Ascending aorta (tissue), 2 donors: ENCODE measurements around the gene HAL. TPM values are rescaled to one million over a fixed set of nuclear protein-coding genes. Genes with fewer than 3 reads are reported as not detected.
A peak's percentile ranks its signal among the peaks of the same experiment; 100 is the strongest.

Experiments
- DNase-seq, 2 donors: peaks; one replicate each; pipeline ENCODE4 v3.0.0-alpha.2; 2019; ENCODE audit warnings: low spot score in 2 of 2
- H3K27ac ChIP-seq, 2 donors: fragments of 200-600 bp; sonication (generic); one replicate each; pipeline ENCODE4 v1.5.1; 2016 to 2017; ENCODE audit warnings: mild to moderate bottlenecking in 1 of 2
- H3K27me3 ChIP-seq: fragments of 200-600 bp; sonication (generic); one replicate; pipeline ENCODE4 v1.5.1; 2017
- H3K36me3 ChIP-seq, 2 donors: fragments of 200-600 bp; sonication (generic); one replicate each; pipeline ENCODE4 v1.5.1; 2016
- H3K4me1 ChIP-seq, 2 donors: fragments of 200-600 bp; sonication (generic); one replicate each; pipeline ENCODE4 v1.5.1; 2016 to 2017; ENCODE audit warnings: mild to moderate bottlenecking in 1 of 2
- H3K4me3 ChIP-seq, 2 donors: fragments of 200-600 bp; sonication (generic); one replicate each; pipeline ENCODE4 v1.5.1; 2016 to 2017; ENCODE audit warnings: mild to moderate bottlenecking in 1 of 2
- H3K9me3 ChIP-seq, 2 donors: fragments of 200-600 bp; sonication (generic); one replicate each; pipeline ENCODE4 v1.5.1; 2016
- intact Hi-C: fragments of 100-400 bp; cut with DNase I; formaldehyde crosslinking; loops from one replicate; pipeline ENCODE4 v1.15.1; 2023
- total RNA-seq: library from RNA; depleted of rRNA; stranded (reverse); fragments of >200 nt; gene quantifications from one replicate; pipeline ENCODE4 v1.1.0, GENCODE V29; 2016
- TF ChIP-seq, protein P1 (sequence below), 3 experiments: fragments of 200-600 bp in 2 of 3; fragments of 450-650 bp in 1 of 3; sonication (generic) in 2 of 3; IDR thresholded peaks; one replicate each; pipeline ENCODE4 v1.5.1; 2016 to 2019; ENCODE audit warnings: antibody characterized with exemption in 3 of 3, mild to moderate bottlenecking in 1 of 3, moderate library complexity in 1 of 3

The HAL gene
- total RNA-seq, 1 donor from 2014 or later: 1.5 TPM

DNA sequence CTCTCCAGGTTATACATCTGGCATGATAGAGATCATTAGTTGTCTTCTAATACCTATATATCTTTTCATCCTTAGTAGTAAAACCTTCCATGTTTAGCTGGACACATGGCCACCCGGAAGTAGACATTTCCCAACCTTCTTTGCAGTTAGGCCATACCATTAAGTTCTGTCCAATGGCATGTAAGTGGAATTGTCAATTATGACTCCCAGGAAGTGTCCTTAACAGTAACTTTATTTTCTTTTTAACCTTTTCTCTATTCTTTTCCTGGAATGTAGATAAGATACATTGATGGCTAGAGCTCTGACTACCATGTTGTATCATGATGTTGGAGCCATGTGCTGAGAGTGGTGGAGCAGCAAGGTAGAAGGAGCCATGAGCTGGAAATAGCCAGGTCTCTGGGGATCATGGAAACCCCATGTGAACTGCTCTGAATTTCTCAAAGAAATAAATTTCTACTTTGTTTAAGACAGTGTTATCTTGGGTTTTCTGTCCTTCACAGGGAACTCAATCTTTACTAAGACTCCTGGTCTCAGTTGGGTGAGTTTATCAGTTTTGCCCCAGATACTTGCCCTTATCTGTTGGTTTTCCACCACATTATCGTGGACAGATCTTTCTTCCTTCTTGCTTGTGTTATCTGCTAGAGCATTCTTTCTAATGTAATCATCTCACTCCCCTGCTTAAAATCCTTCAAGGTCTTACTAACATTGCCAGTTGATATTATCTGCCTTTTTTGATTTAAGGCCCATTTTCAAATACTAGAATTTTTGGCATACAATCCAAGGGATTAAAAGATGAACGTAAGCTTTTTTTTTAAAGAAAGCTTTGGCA lies 44.4 kb upstream of the HAL start:
- intact Hi-C loops: no loop called here
- H3K4me1 ChIP-seq: no peaks in the 10 kb centered on the region
- no peaks in the 10 kb centered on the region for H3K27me3 ChIP-seq
- DNase-seq: no peak
- H3K9me3 ChIP-seq: no peaks in the 10 kb centered on the region
- no peaks in the 10 kb centered on the region for H3K36me3 ChIP-seq
- TF ChIP-seq, protein P1, sequence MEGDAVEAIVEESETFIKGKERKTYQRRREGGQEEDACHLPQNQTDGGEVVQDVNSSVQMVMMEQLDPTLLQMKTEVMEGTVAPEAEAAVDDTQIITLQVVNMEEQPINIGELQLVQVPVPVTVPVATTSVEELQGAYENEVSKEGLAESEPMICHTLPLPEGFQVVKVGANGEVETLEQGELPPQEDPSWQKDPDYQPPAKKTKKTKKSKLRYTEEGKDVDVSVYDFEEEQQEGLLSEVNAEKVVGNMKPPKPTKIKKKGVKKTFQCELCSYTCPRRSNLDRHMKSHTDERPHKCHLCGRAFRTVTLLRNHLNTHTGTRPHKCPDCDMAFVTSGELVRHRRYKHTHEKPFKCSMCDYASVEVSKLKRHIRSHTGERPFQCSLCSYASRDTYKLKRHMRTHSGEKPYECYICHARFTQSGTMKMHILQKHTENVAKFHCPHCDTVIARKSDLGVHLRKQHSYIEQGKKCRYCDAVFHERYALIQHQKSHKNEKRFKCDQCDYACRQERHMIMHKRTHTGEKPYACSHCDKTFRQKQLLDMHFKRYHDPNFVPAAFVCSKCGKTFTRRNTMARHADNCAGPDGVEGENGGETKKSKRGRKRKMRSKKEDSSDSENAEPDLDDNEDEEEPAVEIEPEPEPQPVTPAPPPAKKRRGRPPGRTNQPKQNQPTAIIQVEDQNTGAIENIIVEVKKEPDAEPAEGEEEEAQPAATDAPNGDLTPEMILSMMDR (IDR thresholded peaks at IDR 0.05): no peak
- no peak overlapping the region for H3K4me3 ChIP-seq
- H3K27ac ChIP-seq: no peak overlapping the region

DNA sequence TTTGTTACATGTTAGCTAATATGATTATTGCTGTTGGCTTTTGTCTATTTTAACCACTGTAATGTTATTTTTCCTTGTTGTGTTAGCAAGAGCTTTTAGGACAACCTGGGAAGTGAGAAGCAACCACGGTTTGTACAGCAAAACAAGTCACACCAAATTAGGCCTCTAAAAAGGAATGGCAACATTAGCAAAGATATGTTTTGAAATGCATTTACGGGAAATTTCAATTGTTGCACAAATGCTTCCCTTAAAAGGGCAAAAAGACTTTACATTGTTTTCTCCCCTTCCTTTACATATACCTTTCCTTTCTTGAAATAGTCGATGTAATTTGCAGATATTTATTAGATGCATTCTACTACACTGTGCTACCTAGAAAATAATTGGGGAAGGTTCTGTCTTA lies 43.4 kb upstream of the HAL start:
- intact Hi-C loops: loop anchor here (5.0 kb wide), 1 partner anchor 448 kb away; the partner anchor contains the start of gene CFAP54

DNA sequence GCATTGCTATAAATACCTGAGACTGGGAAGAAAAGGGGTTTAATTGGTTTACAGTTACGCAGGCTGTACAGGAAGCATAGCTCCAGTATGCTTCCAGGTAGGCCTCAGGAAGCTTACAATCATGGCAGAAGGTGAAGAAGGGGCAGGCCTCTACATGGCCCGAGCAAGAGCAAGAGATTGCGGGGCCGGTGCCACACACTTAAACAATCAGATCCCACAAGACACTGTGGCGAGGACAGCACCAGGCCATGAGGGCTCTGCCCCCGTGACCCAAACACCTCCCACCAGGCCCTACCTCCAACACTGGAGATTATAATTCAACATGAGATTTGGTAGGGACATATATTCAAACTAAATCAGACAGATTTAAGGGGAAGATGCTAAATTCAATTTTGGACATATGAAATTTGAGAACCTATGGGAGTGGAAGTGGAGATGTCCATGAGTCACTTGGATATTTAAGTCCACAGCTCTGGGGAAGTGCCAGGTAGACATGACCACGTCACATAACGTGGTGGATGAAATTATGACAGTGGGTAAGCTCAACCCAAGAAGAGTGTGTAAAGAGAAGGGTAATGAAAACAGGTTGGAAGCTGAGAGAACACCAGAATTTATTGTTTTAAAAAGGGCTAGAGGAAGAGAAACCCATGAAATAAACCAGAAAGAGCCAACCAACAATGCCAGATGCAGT lies 40.8 kb upstream of the HAL start:
- no peak overlapping the region for H3K4me3 ChIP-seq
- no peaks in the 10 kb centered on the region for H3K36me3 ChIP-seq
- H3K27ac ChIP-seq: no peak overlapping the region
- TF ChIP-seq, protein P1 (IDR thresholded peaks at IDR 0.05): no peak
- DNase-seq: no peak
- no peaks in the 10 kb centered on the region for H3K27me3 ChIP-seq
- peaks cover 0 to 13% of the 10 kb centered on the region in 2 donors for H3K4me1 ChIP-seq
- intact Hi-C loops: loop anchor here (2.0 to 5.0 kb wide), 2 partner anchors 364 to 450 kb away; partner anchors contain the start of genes CDK17 and CFAP54
- no peaks in the 10 kb centered on the region for H3K9me3 ChIP-seq

More for the DNA sequence above, 43.4 kb upstream of the HAL start:
- DNase-seq: no peak
- Histone ChIP-seq H3K9me3 (no peaks in the 10 kb centered on the region), H3K27ac (no peak overlapping the region), H3K27me3 (no peaks in the 10 kb centered on the region), H3K36me3 (no peaks in the 10 kb centered on the region), H3K4me1 (no peaks in the 10 kb centered on the region), H3K4me3 (no peak overlapping the region)
- TF ChIP-seq, protein P1 (IDR thresholded peaks at IDR 0.05): no peak

DNA sequence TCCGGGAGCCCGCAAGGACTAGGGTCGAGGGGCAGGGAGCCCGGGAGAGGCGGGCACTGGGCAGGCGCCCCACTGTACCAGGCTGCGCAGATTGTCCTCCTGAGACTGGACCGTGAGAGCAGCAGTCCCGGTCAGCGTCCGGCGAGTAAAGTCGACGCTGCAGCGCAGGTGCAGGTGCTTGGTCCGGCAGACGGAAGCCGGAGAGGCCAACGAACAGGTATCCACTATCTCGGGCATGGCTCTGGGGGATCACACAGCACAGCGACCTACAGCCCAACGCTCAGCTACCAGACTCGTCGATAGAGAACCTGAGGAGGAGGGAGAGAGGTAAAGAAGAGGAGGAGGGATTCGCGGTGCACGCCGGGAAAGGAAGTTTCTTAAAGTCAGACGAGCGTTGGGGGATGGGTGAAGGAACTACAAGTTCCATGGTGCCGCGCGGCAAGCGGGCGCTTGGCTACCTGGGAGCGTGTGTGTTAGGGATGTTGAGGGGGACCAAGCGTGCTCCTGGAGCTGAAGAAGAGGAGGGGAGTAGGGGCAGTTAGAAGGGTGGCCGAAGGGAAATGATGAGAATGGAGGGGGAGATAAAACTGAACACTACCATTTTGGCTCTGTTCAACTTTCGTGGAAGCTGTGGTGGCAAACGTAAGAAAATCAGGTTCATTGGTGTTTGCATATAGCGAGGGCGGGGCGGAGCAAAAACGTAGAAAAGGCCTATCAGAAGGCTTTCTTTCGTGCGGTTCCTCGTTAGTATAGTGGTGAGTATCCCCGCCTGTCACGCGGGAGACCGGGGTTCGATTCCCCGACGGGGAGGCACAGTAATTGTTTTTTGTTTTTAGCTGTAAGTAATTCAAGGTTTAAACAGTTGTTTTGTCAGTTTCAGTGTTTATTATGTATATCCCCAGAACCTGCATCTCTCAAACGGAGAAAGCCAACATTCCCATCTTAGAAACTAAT lies 39.4 kb upstream of the HAL start, which contains the start of gene LTA4H:
Gene LTA4H (minus strand): TSS at position 305 of the 954 bp plus-strand sequence. CDS start 68 bp downstream, at position 237.
- H3K27ac ChIP-seq: peak within 1 kb of the TSS; percentile 78 to 93
- no peaks in the 10 kb centered on the region for H3K9me3 ChIP-seq
- H3K36me3 ChIP-seq: no peaks in the 10 kb centered on the region
- H3K27me3 ChIP-seq: no peaks in the 10 kb centered on the region
- intact Hi-C loops: loop anchor here (2.0 to 5.0 kb wide), 3 partner anchors 163 to 452 kb away; partner anchors contain the start of genes CDK17 and CFAP54
- peaks cover 0 to 13% of the 10 kb centered on the region in 2 donors for H3K4me1 ChIP-seq
- H3K4me3 ChIP-seq: peak within 1 kb of the TSS; percentile 77 to 83
- peak; percentile 93 to 99 for DNase-seq
- TF ChIP-seq, protein P1 (IDR thresholded peaks at IDR 0.05): no peak
